GM19238 (cell line): ENCODE results near the gene SPSB1.

Experiments used
- DNase-seq: peaks from one replicate; pipeline ENCODE4 v3.0.0; 2011; ENCODE audit warnings: low spot score; ENCODE audit not compliant: insufficient read length

SPSB1 gene

DNA sequence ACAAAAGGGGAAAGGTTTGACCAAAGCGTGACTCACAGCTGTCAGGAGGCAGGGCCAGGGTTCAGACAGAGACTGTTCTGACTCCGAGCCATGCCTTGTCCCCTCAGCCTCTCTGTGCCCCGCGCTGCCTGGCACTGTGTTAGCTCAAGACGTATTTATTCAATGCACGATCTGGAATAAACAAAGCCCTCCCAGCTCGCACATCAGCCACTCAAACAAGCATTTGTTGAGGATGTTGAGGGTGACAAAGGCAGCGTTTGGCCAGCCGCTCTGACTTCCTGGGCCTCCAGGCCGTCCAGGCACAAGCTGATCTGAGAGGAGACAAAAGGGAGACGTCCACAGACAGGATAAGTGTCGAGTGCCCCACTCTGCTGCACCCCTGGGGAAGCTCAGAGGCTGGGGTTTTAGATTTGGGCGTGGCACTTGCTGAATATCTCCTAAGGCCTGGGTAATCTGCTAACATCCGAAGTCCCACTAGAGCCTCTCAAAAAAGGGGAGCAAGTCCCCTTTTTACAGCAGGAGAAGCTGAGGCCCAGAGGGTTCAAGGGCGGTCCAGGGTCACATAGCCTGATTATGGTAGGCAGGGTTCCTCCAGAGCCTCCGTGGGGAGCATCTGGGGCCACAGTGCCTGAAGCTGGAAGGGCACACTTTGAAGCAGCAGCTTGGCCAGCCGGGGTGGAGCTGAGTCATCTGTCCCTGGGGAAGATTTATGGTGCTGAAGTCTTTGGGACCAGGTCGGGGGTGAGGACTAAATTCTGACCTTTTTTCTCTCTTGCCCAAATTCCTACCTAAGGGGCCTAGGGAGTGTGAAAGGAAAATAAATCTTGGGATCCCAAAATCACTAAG, 95.9 kb downstream of the SPSB1 start:
- no peak for DNase-seq

GRCh38 chr1:9389968-9390367, 97.3 kb downstream of the SPSB1 start:
- no peak for DNase-seq

GRCh38 chr1:9391620-9392019, 98.9 kb downstream of the SPSB1 start:
- DNase-seq = no peak

- DNase-seq = no peak
These were observed 101.3 kb downstream of the SPSB1 start for GRCh38 chr1:9394010-9394409.

DNA sequence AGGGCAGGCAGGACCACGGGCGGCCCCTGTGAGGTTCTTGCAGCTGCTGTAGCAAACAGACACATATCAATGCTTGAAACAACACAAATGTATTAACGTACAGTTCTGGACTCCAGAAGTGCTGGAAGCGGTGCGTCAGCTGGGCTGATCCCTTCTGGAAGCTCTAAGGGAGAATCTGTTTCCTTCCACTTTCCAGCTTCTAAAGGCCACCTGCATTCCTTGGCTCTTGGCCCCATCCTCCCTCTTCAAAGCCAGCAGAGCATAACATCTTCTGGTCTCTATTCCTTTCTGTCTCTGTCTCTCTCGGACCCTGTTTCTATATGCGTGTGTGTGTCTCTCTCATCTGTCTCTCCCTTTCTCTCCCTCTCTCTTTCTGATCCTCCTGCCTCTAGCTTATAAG, 102.3 kb downstream of the SPSB1 start:
- DNase-seq = no peak

- DNase-seq = no peak
These were observed 104.4 kb downstream of the SPSB1 start for GRCh38 chr1:9397047-9397446.

- no peak for DNase-seq
These were observed 105.4 kb downstream of the SPSB1 start for GRCh38 chr1:9397997-9398526.

- no peak for DNase-seq
These were observed 107.1 kb downstream of the SPSB1 start for GRCh38 chr1:9399510-9400424.

DNA sequence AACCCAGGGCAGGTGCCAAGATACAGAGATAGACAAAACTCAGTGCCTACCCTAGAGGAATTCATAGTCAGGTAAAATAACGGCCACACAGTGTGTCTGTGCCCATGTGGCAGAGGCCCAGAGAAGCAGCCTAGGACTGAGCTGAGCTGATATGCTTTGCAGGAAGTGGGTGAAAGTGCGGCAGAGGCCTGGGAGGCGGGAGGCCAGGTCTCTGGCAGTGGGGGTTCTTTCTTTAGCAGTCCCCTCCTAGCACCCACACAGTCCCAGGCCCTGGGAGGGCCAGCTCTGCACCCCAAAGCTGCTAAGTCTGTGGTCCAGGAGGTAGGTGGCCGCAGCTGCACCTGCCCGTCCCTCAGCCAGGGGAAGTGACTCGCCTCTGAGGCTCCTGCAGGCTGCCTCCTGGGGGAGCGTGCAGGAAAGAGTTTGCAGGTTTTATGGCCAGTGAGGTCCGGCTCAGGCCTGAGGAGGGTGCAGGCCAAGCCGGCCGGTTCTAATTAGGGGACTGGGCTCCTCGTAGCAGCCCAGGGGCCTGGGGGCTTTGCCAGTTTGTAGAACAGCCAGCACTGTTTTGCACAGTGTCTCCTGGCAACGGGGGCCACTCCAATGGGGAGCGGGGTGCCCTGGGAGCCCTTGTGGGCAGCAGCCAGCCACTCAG, 107.9 kb downstream of the SPSB1 start:
- no peak for DNase-seq

DNA sequence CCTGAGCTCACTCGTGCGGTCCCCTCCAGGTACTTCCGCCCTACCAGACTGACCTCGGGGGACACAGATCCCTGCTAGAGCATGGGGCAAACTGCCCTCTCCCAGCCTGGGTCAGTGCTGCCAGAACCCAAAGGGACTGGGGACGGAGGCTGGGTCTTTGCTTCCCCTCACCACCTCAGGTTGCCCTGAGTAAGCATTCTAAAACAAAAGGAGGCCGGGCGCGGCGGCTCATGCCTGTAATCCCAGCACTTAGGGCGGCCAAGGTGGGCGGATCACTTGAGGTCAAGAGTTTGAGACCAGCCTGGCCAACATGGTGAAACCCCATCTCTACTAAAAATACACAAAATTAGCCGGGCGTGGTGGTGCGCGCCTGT, 108.4 kb downstream of the SPSB1 start:
- DNase-seq = no peak

DNA sequence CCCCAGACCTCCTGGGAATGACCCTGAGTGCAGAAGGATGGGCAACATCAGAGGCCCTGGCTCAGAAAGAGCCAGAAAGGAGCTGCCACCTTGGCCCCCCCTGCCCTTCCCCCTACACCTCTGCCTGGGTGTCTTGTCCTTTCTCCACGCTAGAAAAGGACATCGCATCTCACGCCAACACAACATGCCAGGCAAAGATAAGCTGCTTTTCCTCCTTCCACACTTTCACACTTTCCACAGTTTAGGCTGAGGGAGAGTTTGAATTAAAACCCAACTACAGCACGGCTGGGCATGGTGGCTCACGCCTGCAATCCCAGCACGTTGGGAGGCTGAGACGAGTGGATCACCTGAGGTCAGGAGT, 109.5 kb downstream of the SPSB1 start:
- no peak for DNase-seq

- DNase-seq = no peak
These were observed 110.1 kb downstream of the SPSB1 start for GRCh38 chr1:9402717-9403225.

GRCh38 chr1:9404117-9404914, 111.6 kb downstream of the SPSB1 start:
- DNase-seq = no peak

GRCh38 chr1:9406111-9406510, 113.4 kb downstream of the SPSB1 start:
- no peak for DNase-seq

GRCh38 chr1:9410737-9411297, 118.1 kb downstream of the SPSB1 start:
- DNase-seq = no peak

GRCh38 chr1:9413071-9413876, 120.6 kb downstream of the SPSB1 start:
- DNase-seq = peak; percentile 89

DNA sequence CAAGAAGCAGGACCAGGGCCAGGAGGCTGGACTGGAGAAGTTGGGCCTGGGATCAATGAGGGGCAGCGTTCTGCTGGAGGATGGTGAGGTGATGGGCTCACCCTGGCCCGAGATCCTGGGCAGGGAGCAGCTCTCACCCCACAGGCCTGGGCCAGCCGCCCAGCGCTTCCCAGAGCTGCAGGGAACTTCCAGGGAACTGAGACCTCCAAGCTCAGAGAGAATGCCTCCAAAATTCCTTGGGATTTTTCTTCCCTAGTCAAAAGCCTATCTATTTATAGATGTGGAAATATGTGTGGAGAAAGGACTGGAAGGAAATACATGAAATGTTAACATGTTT, 121.2 kb downstream of the SPSB1 start:
- DNase-seq = no peak

- no peak for DNase-seq
These were observed 123.8 kb downstream of the SPSB1 start for GRCh38 chr1:9416506-9416905.

DNA sequence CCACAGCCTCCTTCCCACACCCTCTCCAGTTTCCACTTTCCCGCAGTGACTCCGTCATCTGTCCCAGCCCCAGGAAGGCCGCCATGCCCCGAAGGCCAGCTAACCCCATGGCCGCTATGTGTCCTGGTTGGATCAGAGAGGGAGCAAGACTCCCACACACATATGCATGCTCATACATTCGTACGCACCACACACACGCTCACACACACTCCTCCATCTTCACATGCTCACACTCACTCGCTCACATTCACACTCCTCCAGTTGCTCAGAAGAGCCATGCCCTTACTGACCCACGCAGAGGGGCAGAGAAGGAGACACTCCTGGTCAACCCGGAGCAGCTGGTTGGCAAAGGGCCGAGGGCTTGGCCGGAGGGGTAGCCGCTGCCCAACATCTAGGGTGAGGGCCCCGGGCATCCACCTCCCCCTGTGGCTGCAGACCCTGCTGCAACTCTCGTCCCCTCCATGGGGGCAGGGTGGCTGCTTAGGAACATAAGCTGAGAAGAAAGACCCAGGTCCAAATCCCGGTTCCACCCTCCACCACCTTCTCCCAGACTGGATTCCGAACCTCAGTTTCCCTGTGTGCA, 124.3 kb downstream of the SPSB1 start:
- no peak for DNase-seq
